Stimulated activated CD4-positive, alpha-beta T cell treated with anti-CD3 and anti-CD28 coated beads, Interleukin-12 subunit alpha, Interleukin-12 subunit beta, amount 100 ng/mL, for 4 hours (primary cell): ENCODE results near the gene CPXM1.
"Not testable (repeated sequence)": the region's sequence is repeated elsewhere in the genome, so short reads cannot be mapped to it uniquely, and the experiment has no call there.

Source experiments
- DNase-seq: peaks from one replicate; pipeline ENCODE4 v3.0.0-alpha.2; 2020

The CPXM1 gene

DNA sequence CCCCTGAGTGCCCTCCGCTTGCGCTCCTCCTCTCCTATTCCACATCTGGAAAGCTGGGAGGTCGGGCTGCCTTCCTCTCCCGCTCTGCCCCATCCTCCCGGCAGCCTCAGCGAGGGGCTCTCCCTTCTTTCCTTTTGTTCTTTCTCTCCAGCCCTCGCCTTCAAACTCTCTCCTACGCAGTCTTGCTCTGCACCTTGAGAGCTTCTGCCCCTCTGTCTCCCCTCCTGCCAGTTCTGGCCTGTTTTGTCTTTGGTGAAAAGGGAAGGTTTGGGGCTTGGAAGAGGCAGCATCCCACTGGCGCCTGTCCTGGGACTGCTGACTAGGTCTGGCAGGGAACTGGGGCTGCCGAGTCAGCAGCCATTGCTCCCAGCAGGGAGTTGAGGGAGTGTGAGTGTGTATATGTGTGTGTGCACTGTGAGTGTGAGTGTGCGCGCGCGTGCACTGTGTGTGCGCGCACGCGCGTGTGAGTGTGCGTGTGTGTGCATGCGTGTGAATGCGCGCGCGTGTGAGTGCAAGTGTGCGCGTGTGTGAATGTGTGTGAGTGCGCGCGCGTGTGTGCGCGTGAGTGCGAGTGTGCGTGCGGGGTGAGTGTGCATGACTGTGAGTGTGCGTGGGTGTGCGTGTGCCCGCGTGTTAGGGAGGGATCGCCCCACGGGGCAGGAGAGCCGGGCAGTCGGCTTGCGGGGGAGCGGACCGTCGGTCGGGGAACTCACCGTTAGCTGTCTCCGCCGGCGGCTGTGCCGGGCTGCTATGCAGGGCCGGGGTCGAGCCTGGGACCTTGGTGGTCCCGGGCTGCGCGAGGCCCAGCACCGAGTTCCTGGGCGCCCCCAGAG lies 523 bp downstream of the CPXM1 start:
- DNase-seq = no peak

DNA sequence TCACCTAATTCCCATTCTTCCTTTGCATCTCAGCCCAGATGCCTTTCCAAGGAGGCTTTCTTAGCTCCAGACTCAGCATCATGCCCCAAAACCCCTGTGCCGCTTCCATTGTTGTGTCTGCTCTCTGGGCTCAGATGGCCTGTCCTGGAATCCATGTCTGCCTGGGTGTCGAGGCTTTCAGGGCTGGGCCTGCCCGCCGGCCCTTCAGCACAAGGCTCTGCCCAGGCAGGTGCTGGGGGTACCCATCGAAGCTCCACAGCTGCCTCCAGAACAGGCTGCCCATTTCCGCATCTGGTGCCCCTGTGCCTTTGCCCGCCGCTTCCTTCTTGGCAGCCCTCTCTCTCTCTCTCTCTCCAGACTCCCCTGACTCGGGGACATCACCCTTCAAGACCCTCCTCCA lies 1.2 kb downstream of the CPXM1 start:
- no peak for DNase-seq

DNA sequence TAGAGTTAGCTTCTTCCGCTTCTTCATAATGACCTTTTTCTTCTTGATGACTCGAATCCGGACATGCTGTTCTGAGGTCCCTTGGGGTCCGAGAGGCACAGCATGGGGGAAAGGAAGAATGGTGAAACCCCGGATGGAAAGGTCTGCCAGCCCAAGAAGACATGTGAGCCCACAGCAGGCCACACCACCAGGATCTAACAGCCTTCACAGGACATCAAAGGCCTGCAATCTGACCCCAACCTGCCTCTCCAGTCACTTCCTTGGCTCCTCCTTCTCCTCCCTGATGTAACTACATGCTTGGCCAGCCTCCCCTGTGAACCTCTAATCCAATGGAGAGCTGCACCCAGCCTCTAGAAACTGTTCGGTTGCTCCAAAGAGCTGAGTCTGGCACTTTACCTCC lies 1.6 kb downstream of the CPXM1 start:
- no peak for DNase-seq

DNA sequence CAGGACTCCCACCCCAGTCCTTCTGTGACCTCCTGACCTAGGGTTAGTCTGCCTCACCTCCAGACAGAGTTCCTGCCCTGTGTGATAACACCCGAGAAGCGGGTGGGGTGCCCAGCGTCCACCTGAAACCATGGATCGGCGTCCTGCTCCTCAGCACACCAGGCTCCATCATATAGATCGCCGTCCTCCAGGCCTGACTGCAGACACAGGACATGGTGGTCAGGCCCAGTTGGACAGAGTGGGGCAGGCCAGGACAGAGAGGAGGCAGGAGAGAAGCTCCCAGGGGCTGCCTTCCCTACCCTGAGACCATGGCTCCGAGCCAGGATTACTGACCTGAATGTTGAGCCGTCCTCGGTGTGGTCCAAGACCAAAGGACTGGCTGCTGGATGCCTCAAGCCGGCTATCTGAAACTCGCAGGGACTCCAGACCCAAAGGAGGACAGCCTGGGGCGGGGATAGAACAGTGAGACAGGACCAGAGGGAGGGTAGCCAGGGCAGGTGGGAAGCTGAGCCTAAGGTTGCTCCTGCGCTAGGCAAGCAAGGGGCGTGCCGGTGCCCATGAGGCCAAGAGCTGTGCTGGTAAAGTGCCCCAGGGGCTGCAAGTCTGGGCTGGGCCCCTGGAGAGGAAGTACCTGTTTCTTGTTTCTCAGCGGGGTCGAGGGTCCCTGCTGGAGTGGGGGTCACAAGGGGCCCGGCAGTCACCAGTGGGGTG lies 2.2 kb downstream of the CPXM1 start:
- no peak for DNase-seq

DNA sequence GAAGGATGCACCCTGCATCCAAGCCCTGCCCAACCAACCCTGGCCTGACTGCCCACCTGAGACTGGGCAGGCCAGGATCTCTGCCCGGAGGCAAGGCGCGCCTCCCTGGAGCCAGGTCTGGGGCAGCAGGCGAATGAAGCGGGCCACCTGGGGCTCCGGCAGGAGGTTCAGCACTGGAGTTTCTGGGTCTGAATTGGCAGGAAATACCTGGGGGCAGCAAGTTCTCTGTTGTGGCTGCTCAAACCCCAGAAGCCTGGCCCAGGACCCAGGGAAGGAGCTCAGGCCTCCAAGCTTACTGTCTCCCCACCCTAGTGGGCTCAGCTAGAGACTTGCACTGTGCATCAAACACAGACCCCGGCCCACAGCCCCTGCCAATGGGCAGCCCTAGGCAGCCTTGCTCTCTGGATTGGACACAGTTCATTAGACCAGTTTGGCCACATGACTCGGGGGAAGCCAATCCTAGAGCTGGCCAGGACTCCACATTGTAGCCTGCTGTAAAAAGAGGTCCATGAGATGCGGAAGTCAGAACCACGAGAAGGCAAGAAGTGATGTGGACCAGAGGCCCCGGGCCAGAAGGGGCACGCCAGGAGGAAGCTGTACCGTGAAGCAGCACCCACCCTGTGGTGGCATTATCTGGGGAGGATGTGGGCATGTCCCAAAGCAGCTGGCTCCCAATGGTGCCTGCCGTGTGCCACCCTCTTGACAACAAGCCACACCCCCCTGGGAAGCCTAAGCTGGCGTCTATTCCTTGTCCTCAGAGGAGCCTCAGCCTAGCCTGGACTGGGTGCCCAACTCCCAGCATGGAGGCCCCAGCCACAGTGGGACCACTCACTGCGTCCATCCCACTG lies 3.1 kb downstream of the CPXM1 start:
- DNase-seq = no peak

DNA sequence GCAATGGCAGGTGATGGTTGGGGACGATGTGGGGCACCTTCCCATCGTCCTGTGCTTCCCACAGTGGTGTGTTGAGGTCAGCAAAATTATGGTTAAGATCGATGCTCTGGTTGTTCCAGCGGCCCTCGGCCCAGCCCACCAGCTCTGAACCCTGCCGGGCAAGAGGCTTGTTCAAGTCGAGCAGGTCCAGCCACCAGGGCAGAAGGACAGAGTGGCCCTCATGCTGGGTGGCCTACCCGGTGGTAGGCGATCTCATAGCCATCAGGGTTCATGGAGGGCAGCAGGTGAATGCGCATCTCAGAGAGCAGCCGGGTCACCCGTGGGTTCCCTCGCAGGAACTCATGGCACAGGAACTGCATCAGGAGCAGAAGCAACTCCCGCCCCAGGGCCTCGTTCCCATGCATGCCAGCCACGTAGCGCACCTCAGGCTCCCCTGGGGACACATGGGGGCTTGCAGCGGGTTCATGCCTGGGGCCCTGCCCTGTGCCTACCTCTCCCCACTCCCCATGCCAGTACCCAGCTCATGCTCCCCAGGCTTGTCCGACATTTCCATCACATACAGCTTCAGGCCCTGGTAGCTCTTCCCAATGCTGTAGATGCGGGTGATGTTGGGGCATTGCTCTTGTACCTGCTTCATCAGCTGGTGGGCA lies 4.3 kb downstream of the CPXM1 start:
- no peak for DNase-seq

DNA sequence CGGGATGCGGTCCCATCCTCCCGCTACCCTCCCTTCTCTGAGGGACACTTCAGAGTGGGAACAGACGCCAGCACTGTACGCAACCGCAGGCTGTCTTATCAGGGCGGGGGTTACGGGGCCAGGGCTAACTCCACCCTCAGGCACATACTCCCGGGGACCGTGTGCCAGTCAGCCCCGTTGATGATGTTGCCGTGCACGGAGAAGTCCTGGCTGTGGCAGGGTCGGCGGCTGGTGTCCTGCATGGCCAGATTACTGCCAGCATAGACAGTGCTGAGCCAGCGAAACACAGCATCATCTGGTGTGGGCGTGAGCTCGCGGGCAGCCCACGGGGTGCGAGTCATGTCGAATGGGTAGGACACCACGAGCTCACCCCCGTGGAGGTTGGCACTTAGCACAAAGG lies 5.0 kb downstream of the CPXM1 start:
- DNase-seq = no peak

DNA sequence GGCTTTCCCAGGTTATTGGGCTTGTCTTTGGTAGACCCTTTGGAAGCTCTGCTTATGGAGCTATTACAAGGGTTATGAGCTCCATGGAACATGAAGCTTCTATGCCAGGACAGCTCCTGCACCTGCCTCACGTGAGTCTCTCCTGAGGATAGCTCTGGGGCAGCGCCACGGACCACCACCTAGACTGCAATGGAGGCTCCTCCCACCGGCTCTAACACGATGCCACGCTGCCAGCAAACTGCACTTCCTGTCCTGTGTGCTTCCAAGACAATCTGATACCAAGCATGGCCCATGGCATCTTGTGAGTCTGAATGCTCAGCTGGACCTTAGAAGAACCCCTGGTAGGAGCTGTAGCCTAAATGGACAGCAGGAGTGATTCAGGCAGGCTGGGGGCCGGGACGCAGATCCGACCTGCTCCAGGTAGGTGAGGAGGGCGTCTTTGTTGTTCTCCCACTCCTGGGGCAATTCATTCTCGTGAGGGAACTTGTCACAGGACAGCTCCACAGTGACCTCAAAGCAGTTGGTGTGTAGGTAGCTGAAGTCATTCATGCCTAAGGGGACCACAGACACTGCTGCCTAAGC lies 5.5 kb downstream of the CPXM1 start:
- DNase-seq = no peak

DNA sequence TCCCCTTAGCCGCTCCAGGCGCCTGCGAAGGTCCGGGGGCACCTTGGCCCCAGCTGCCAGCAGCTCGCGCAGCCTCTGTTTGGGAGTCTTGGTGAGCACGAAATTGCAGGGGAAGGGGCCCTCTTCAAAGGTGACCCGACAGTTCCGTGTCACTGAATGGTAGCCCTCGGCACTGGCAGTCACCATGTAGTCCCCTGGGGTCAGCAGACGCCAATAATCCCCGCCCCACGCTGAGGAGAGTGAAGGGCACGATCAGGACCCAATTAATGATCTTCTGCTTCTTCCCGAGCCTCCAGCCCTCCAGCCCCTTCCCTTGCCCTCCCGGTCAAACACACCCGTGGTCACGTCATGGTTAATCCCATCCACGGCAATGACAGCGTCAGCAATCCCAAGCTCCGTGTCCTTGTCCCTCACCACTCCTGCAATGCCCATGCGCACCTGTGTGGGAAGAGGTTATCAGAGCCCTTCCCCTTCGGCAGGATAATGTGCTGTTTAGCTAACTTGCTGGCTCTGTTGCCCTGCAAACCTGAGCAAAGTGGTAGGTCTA lies 6.2 kb downstream of the CPXM1 start:
- no peak for DNase-seq

DNA sequence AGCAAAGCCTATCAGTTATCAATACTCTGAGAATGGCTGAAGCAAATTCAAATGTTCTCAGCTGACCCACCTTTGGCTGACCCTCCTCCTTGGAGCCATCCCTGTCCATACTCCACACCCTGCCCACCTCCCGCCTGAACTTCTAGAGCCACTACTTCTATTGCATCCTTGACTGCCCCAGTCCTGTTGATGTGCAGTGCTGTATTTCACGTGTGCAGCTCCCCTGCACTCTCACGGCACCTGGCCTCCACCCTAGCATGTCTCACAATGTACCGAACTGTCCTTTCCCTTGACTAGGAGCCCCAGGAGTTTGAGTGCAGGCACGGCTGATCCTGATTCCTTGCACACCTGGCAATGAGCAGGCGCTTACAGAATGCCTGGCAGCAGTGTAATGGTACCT lies 7.0 kb downstream of the CPXM1 start:
- DNase-seq = no peak

DNA sequence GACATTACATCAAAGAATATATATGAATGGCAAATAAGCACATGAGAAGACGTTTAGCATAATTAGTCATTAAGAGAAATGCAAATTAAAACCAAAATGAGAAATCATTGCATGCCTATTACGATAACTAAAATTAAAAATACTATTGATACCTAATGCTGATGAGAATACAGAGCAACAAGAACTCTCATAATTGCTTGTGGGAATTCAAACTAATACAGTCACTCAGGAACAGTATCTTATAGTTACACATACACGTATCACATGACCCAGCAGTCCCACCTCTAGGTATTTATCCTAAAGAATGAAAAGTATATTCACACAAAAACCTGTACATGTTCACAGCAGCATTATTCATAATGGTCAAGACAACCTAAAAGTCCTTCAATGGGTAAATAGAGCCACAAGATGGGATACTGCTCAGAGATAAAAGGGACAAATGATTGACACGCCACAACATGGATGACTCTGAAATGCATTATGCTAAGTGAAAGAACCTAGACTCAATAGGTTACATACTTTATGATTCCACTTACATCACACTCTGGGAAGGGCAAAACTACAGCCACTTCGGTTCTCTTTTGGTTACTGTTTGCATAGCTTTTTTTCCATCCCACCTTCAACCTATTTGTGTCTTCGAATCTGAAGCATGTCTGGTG lies 16.4 kb downstream of the CPXM1 start:
- DNase-seq = no peak

DNA sequence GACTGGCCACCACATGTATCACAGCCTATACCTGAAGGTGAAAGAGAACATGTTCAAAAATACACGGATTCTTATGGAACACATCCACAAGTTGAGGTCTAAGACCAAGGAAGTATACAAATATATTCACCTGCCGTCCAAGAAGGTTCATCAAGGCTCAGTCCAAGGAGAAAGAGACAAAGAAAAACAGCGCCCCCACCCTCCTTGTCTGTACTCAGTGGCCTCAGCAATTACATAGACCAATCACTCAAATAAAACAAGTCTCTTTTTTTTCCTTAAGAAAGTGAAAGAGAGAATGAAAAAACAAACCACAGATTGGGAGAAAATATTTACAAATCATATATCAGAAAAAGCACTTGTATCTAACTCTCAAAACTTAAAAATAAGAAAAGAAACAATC lies 19.5 kb downstream of the CPXM1 start:
- no peak for DNase-seq

DNA sequence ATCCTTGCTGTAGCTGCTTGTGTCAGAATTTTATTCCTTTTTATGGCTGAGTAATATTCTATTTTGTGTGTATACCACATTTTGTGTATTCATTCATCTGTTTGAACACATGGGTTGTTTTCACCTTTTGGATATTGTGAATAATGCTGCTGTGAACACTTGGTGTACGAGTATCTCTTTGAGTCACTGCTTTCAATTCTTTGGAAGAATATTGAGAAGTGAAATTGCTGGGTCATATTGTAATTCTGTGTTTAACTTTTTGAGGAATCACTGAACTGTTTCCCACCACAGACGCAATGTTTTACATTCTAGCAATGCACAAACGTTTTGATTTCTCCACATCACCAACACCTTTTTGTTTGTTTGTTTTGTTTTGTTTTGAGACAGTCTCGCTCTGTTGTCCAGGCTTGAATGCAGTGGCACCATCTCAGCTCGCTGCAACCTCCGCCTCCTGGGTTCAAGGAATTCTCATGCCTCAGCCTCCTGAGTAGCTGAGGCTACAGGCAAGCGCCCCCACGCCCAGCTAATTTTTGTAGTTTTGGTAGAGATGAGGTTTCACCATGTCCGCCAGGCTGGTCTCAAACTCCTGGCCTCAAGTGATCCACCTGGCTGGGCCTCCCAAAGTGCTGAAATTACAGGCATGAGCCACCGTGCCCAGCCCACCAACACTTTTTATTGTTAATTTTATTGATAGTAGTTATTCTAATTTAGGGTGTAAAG lies 21.7 kb downstream of the CPXM1 start:
- no peak for DNase-seq

DNA sequence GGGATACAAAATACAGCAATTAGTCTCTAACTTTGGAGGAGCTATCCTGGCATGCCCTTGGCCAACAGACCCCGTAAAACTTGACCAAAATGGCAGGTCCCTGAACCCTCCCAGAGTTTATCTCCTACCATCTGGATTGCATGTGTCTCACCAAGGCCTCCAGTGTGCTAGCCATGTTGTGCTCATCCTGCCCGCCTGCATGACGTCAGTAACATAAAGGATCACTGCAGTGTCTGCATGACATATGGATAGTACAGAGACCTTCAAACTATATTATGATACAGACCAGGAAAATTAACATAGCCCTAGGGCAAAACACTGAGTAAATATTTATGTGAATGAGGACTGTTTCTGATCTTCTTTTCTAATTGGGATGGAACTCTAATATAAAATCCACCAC lies 25.3 kb downstream of the CPXM1 start:
- no peak for DNase-seq

DNA sequence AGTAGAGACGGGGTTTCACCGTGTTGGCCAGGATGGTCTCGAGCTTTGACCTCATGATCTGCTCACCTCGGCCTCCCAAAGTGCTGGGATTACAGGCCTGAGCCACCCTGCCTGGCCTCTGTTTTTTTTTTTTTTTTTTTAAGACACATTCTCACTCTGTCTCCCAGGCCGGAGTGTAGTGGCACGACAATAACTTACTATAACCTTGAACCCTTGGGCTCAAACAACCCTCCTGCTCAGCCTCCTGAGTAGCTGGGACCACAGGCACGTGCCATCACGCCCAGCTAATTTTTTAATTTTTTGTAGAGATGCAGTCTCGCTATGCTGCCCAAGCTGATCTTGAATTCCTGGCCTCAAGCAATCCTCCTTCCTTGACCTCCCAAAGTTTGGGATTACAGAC lies 26.6 kb downstream of the CPXM1 start:
- DNase-seq = no peak

DNA sequence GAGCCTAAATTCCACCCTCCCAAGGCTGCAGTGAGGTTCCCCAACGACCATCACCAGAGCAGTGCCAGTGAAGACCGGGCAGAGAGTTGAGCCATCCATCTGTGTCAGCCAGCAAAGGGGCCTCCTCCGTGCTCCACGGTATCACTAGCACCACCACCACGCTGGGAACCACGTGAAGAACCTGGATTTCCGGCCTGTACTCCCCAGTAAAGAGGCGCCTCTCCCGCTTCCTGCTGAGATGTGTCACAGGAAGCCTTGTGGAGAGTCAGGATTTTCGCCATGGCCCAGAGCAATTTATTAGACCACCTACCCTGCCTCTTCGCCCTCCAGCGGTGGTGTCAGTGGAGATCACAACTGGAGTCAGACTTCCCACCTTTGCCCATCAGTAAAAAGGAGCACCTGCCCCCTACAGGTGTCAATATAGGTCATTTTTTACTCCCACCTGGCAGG lies 28.8 kb downstream of the CPXM1 start:
- no peak for DNase-seq

DNA sequence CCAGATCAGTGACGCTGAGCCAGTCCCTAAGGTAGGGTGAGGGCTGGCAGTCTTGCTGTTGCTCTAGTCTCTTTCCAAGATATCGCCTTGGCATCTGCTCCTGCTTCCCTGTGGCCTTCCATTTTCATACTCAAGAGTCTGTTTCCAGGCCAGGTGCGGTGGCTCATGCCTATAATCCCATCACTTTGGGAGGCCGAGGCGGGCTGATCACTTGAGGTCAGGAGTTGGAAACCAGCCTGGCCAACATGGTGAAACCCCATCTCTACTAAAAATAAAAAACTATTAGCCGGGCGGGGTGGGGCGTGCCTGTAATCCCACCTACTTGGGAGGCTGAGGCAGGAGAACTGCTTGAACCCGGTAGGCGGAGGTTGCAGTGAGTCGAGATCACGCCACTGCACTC lies 30.3 kb downstream of the CPXM1 start:
- DNase-seq = not testable (repeated sequence)

DNA sequence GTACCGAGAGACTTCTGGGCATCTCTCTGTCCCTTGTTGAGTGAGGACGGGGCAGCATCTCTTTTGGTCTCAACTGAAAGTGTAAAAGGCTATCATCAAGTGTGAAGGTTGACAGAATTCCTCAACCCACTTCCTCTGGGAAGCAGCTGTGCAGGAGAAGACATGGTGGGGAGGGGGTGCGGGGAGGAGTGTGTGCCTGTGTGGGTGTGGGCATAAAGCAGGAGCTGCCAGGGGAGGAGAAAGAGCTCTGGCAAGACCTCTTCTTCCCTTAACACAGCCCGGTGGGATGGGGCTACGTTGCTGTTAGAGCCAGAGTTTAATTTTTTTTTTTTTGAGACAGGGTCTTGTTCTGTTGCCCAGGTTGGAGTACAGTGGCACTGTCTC lies 31.8 kb downstream of the CPXM1 start:
- DNase-seq = no peak

DNA sequence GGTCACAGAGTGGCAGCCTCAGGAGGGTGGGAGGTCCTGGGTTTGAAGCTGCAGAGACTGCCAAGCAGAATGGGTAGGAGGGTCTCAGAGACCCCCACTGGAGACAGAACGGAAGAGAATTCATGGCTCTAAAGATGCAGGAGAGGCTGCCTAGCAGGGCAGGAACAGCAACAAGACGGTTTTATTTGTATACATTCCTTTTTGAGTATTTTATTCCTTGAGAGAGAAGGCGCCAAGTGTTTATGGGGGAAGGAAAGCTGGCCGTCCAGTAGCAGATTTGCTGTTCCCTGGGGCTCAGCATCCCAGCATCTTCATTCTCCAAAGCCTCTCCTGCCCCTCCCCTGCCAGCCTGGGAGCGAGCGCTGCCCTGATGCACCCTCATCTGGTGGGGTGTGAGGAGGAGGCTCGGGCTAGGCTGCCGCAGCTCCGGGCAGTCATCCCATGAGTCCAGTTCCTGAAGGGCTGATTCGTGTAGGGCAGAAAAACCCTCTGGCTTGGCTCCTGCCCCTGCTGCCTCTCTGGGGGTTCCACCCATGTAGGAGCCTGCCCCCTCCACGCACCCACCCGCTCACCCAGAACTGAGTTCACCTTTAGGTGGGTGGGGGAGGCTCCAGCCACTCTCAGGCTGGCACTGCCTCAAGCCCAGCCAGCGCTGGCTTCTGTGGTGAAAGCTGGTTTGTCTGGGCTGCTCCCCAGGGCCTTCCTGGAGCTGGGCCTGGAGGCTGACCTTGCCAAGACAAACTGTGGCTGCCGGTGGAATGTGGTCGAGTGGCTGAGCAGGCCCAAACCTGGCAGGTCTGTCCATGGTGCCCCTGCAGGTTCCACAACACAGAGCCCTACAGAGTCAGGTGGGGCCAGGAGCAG lies 32.4 kb downstream of the CPXM1 start:
- DNase-seq = no peak

DNA sequence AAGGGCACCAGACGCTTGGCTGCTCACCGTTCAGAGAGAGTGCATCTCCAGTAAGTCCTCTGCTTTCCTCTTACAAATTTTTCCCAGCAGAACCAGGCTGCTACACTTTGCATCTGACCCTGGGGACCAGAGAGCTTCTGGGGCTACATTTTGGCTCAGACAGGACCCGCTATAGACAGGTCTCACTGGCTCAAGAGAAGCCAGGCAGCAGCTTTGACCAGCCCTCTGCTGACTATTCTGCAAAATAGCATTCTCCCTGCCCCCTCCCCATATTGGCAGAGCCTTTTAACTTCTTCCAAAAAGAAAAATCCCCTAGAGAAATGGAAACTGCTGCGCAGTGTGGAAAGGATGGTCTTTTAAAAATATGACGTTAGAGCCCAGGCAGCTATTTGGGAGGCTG lies 37.2 kb downstream of the CPXM1 start:
- no peak for DNase-seq
